H9 (cell line): ENCODE results near the gene CDC27. TPM values are rescaled to one million over a fixed set of nuclear protein-coding genes. Genes with fewer than 3 reads are reported as not detected.
"Not testable (repeated sequence)": the region's sequence is repeated elsewhere in the genome, so short reads cannot be mapped to it uniquely, and the experiment has no call there.

Source experiments
- DNase-seq: peaks from one replicate; pipeline ENCODE4 v3.0.0-alpha.2; 2017
- H2AFZ ChIP-seq: one replicate; pipeline ENCODE4 v1.6.1; 2013; ENCODE audit warnings: mild to moderate bottlenecking, low read length, control low read depth, moderate library complexity
- H2AK5ac ChIP-seq: 2 replicates; pipeline ENCODE4 v1.6.1; 2013; ENCODE audit warnings: low read length, control low read depth, mixed read lengths; ENCODE audit not compliant: insufficient read length
- H2BK120ac ChIP-seq: one replicate; pipeline ENCODE4 v1.6.1; 2013; ENCODE audit warnings: low read depth, mild to moderate bottlenecking, low read length, control low read depth, inconsistent platforms; ENCODE audit not compliant: poor library complexity, severe bottlenecking
- H2BK12ac ChIP-seq: 2 replicates; pipeline ENCODE4 v1.6.1; 2013; ENCODE audit warnings: low read length, control low read depth, mixed read lengths, low read depth; ENCODE audit not compliant: insufficient read length
- H2BK15ac ChIP-seq: 2 replicates; pipeline ENCODE4 v1.6.1; 2013; ENCODE audit warnings: low read depth, low read length, control low read depth
- H2BK20ac ChIP-seq: one replicate; pipeline ENCODE4 v1.6.1; 2013; ENCODE audit warnings: low read depth, mild to moderate bottlenecking, low read length, control low read depth, inconsistent platforms; ENCODE audit not compliant: poor library complexity, severe bottlenecking
- H2BK5ac ChIP-seq: 2 replicates; pipeline ENCODE4 v1.6.1; 2013; ENCODE audit warnings: low read length, control low read depth, mixed read lengths; ENCODE audit not compliant: insufficient read length
- H3K14ac ChIP-seq: 2 replicates; pipeline ENCODE4 v1.6.1; 2013; ENCODE audit warnings: low read length, control low read depth; ENCODE audit not compliant: insufficient read depth
- H3K18ac ChIP-seq: 2 replicates; pipeline ENCODE4 v1.6.1; 2013; ENCODE audit warnings: low read depth, mild to moderate bottlenecking, mixed read lengths, low read length, control low read depth; ENCODE audit not compliant: insufficient read length
- H3K23ac ChIP-seq: 2 replicates; pipeline ENCODE4 v1.6.1; 2013; ENCODE audit warnings: low read length, control low read depth, mixed read lengths, low read depth; ENCODE audit not compliant: insufficient read length
- H3K23me2 ChIP-seq: 2 replicates; pipeline ENCODE4 v1.6.1; 2013; ENCODE audit warnings: low read depth, mild to moderate bottlenecking, mixed read lengths, low read length, control low read depth; ENCODE audit not compliant: insufficient read length, poor library complexity, severe bottlenecking
- H3K27ac ChIP-seq: 2 replicates; pipeline ENCODE4 v1.5.1; 2013; ENCODE audit warnings: low read length, control low read depth, mixed read lengths, low read depth; ENCODE audit not compliant: insufficient read length
- H3K27me3 ChIP-seq: 2 replicates; pipeline ENCODE4 v1.6.1; 2013; ENCODE audit warnings: low read length, control low read depth, inconsistent platforms; ENCODE audit not compliant: insufficient read depth
- H3K4ac ChIP-seq: 2 replicates; pipeline ENCODE4 v1.6.1; 2013; ENCODE audit warnings: low read depth, mild to moderate bottlenecking, control low read depth, inconsistent platforms, low read length, moderate library complexity
- H3K4me1 ChIP-seq: 2 replicates; pipeline ENCODE4 v1.6.1; 2013; ENCODE audit warnings: low read length, control low read depth, inconsistent platforms; ENCODE audit not compliant: insufficient read depth
- H3K4me2 ChIP-seq: 2 replicates; pipeline ENCODE4 v1.6.1; 2013; ENCODE audit warnings: low read length, control low read depth, mixed read lengths; ENCODE audit not compliant: insufficient read length, insufficient read depth
- H3K56ac ChIP-seq: 2 replicates; pipeline ENCODE4 v1.6.1; 2013; ENCODE audit warnings: low read depth, mild to moderate bottlenecking, mixed read lengths, low read length, control low read depth; ENCODE audit not compliant: insufficient read length
- H3K79me1 ChIP-seq: 2 replicates; pipeline ENCODE4 v1.6.1; 2013; ENCODE audit warnings: low read depth, mild to moderate bottlenecking, moderate library complexity, low read length, control low read depth, inconsistent platforms; ENCODE audit not compliant: insufficient read depth, poor library complexity, severe bottlenecking
- H3K79me2 ChIP-seq: 2 replicates; pipeline ENCODE4 v1.6.1; 2013; ENCODE audit warnings: low read length, control low read depth, inconsistent platforms; ENCODE audit not compliant: insufficient read depth
- H3K9ac ChIP-seq: 2 replicates; pipeline ENCODE4 v1.6.1; 2013; ENCODE audit warnings: low read length, control low read depth, mixed read lengths; ENCODE audit not compliant: insufficient read length; ENCODE audit errors: extremely low read depth
- H3K9me3 ChIP-seq: one replicate; pipeline ENCODE4 v1.6.1; 2013; ENCODE audit warnings: low read depth, low read length, inconsistent platforms; ENCODE audit not compliant: control insufficient read depth
- H3T11ph ChIP-seq: one replicate; pipeline ENCODE4 v1.6.1; 2013; ENCODE audit warnings: mild to moderate bottlenecking, low read length, control low read depth, inconsistent platforms
- H4K20me1 ChIP-seq: one replicate; pipeline ENCODE4 v1.6.1; 2013; ENCODE audit not compliant: control insufficient read depth, insufficient read length, insufficient read depth
- H4K5ac ChIP-seq: 2 replicates; pipeline ENCODE4 v1.6.1; 2013; ENCODE audit warnings: low read depth, mild to moderate bottlenecking, mixed read lengths, low read length, control low read depth; ENCODE audit not compliant: insufficient read length
- H4K8ac ChIP-seq: replicated peaks from 2 replicates; pipeline ENCODE4 v1.6.1; 2013; ENCODE audit warnings: low read length, control low read depth, mixed read lengths, low read depth; ENCODE audit not compliant: insufficient read length
- H4K91ac ChIP-seq: 2 replicates; pipeline ENCODE4 v1.6.1; 2013; ENCODE audit warnings: low read depth, mild to moderate bottlenecking, moderate library complexity, mixed read lengths, low read length, control low read depth; ENCODE audit not compliant: insufficient read length
- H3K27ac Mint-ChIP-seq, 3 experiments: 2 replicates in 2 of 3; 3 replicates in 1 of 3; pipeline ENCODE4 v1.8.0; 2020 to 2021; ENCODE audit warnings: mixed read lengths in 3 of 3, mild to moderate bottlenecking in 1 of 3, moderate library complexity in 1 of 3
- H3K27me3 Mint-ChIP-seq: 2 replicates; pipeline ENCODE4 v1.8.0; 2021; ENCODE audit warnings: low read depth, mild to moderate bottlenecking, moderate library complexity, mixed read lengths
- H3K36me3 Mint-ChIP-seq, 3 experiments: 2 replicates in 2 of 3; 3 replicates in 1 of 3; pipeline ENCODE4 v1.8.0; 2020 to 2021; ENCODE audit warnings: low read depth in 3 of 3, mixed read lengths in 3 of 3; ENCODE audit not compliant: insufficient read depth in 1 of 3
- H3K4me1 Mint-ChIP-seq, 2 experiments: 2 replicates each; pipeline ENCODE4 v1.8.0; 2020; ENCODE audit warnings: mixed read lengths in 2 of 2
- H3K4me3 Mint-ChIP-seq, 2 experiments: 2 replicates in 1 of 2; 3 replicates in 1 of 2; pipeline ENCODE4 v1.8.0; 2020 to 2021; ENCODE audit warnings: mild to moderate bottlenecking in 2 of 2, mixed read lengths in 2 of 2, moderate library complexity in 1 of 2
- H3K9me3 Mint-ChIP-seq, 2 experiments: 2 replicates in 1 of 2; 3 replicates in 1 of 2; pipeline ENCODE4 v1.8.0; 2020; ENCODE audit warnings: mild to moderate bottlenecking in 2 of 2, mixed read lengths in 2 of 2, moderate library complexity in 1 of 2
- whole genome bisulfite sequencing: extraction: QIAGEN DNeasy Blood & Tissue Kit; methylation state at CpG from one replicate; pipeline ENCODE4 v1.1.7; 2013; ENCODE audit warnings: missing lambda C conversion rate, low lambda C conversion rate, mixed read lengths; ENCODE audit not compliant: insufficient read length; ENCODE audit errors: extremely low coverage; 5-methylcytosine and 5-hydroxymethylcytosine counted together
- total RNA-seq: library from RNA; stranded (reverse); gene quantifications from 2 replicates; pipeline ENCODE4 v1.2.1, GENCODE V29; 2021
- TF ChIP-seq, protein P1 (sequence below): fragments of 200-600 bp; sonication (generic); conservative IDR thresholded peaks from 3 replicates; pipeline ENCODE4 v1.8.0; 2021; ENCODE audit warnings: antibody characterized with exemption, mild to moderate bottlenecking

The CDC27 gene
- total RNA-seq, 1 experiment from 2014 or later: 82.5 TPM

DNA sequence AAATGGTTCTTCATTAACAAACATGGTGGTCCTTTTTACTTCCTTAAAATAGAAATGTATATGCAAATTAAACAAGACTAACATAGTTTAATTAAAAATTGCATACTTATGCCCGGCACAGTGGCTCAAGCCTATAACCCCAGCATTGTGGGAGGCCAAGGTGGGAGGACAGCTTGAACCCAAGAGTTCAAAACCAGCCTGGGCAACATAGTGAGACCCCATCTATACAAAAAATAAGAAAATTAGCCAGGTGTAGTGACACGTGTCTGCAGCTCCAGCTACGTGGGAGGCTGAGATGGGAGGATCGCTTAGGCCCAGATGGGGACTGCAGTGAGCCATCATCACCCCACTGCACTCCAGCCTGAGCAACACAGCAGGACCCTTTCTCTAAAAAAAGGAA, 18.4 kb downstream of the CDC27 start:
- H3K79me2 ChIP-seq: no peaks in the 10 kb centered on the region
- DNase-seq: no peak

DNA sequence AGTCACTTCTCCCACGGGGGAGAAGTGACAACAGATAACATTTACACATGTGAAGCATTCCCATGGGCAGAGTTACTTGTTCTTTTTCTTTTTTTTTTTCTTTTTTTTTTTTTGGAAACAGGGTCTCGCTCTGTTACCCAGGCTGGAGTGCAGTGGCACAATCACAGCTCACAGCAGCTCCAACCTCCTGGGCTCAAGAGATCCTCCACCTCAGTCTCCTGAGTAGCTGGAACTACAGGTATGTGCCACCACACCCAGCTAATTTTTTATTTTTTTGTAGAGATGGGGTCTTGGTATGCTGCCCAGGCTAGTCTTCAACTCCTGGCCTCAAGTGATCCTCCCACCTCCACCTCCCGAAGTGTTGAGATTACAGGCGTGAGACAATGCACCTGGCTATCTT, 20.2 kb downstream of the CDC27 start:
- H4K91ac ChIP-seq, H3K4ac ChIP-seq, H3K4me1 ChIP-seq, H2BK5ac ChIP-seq, DNase-seq, H3K9me3 ChIP-seq, H3K9me3 Mint-ChIP-seq, H2AFZ ChIP-seq, H4K8ac ChIP-seq, H3T11ph ChIP-seq, H4K5ac ChIP-seq, H3K27me3 Mint-ChIP-seq, H3K23me2 ChIP-seq, H3K9ac ChIP-seq, H2BK120ac ChIP-seq, H3K4me2 ChIP-seq, H3K79me2 ChIP-seq, H2BK20ac ChIP-seq, H3K79me1 ChIP-seq, H3K27ac Mint-ChIP-seq, H3K14ac ChIP-seq, H2BK15ac ChIP-seq, H2AK5ac ChIP-seq, H3K56ac ChIP-seq, H3K27ac ChIP-seq, H3K27me3 ChIP-seq, H3K18ac ChIP-seq, H3K4me3 Mint-ChIP-seq, H3K23ac ChIP-seq, H4K20me1 ChIP-seq, H2BK12ac ChIP-seq: not testable (repeated sequence)
- no CpG with 5 or more reads among the region's 4 CpGs for WGBS
- H3K4me1 Mint-ChIP-seq: peaks cover 3 to 10% of the 10 kb centered on the region in 2 experiments; a peak in 2 of 4 replicates
- H3K36me3 Mint-ChIP-seq: peaks cover 7 to 54% (median 53%) of the 10 kb centered on the region in 3 experiments; a peak in 6 of 7 replicates

More for the DNA sequence above, 18.4 kb downstream of the CDC27 start:
- H3K27me3 ChIP-seq: no peaks in the 10 kb centered on the region
- no peak overlapping the region for H3T11ph ChIP-seq
- no peak overlapping the region for H3K9ac ChIP-seq
- H3K9me3 Mint-ChIP-seq: no peaks in the 10 kb centered on the region
- H3K14ac ChIP-seq: no peak overlapping the region
- no peaks in the 10 kb centered on the region for H4K20me1 ChIP-seq
- H3K4me1 ChIP-seq: no peaks in the 10 kb centered on the region
- no peak overlapping the region for H4K5ac ChIP-seq
- no peak overlapping the region for H2BK15ac ChIP-seq
- H3K27ac ChIP-seq: no peak overlapping the region
- no peak overlapping the region for H4K91ac ChIP-seq
- H3K23ac ChIP-seq: no peak overlapping the region
- H3K9me3 ChIP-seq: no peaks in the 10 kb centered on the region
- H3K4me2 ChIP-seq: no peak overlapping the region
- H2AFZ ChIP-seq: no peak overlapping the region
- H3K4ac ChIP-seq: no peak overlapping the region
- no peak overlapping the region for H3K56ac ChIP-seq
- peaks cover 3% of the 10 kb centered on the region for H3K79me1 ChIP-seq
- H3K18ac ChIP-seq: no peak overlapping the region
- TF ChIP-seq, protein P1, sequence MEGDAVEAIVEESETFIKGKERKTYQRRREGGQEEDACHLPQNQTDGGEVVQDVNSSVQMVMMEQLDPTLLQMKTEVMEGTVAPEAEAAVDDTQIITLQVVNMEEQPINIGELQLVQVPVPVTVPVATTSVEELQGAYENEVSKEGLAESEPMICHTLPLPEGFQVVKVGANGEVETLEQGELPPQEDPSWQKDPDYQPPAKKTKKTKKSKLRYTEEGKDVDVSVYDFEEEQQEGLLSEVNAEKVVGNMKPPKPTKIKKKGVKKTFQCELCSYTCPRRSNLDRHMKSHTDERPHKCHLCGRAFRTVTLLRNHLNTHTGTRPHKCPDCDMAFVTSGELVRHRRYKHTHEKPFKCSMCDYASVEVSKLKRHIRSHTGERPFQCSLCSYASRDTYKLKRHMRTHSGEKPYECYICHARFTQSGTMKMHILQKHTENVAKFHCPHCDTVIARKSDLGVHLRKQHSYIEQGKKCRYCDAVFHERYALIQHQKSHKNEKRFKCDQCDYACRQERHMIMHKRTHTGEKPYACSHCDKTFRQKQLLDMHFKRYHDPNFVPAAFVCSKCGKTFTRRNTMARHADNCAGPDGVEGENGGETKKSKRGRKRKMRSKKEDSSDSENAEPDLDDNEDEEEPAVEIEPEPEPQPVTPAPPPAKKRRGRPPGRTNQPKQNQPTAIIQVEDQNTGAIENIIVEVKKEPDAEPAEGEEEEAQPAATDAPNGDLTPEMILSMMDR: no peak
- H3K27me3 Mint-ChIP-seq: no peaks in the 10 kb centered on the region
- no peak overlapping the region for H2BK120ac ChIP-seq
- H3K36me3 Mint-ChIP-seq: peaks cover 12 to 56% (median 53%) of the 10 kb centered on the region in 3 experiments; a peak in 6 of 7 replicates
- no peaks in the 10 kb centered on the region for H3K23me2 ChIP-seq
- no peak overlapping the region for H2AK5ac ChIP-seq
- H3K4me1 Mint-ChIP-seq: peaks cover 3 to 10% of the 10 kb centered on the region in 2 experiments; a peak in 2 of 4 replicates
- H4K8ac ChIP-seq: no peak overlapping the region
- H2BK5ac ChIP-seq: no peak overlapping the region
- no peak overlapping the region for H3K4me3 Mint-ChIP-seq
- no peak overlapping the region for H2BK20ac ChIP-seq
- no peak overlapping the region for H2BK12ac ChIP-seq
- no peak overlapping the region; a peak in 1 of 7 replicates for H3K27ac Mint-ChIP-seq
- no CpG with 5 or more reads among the region's 4 CpGs for WGBS
